Astrocyte (in vitro differentiated cells and primary cell): Measurements from ENCODE around the gene SIAH2. TPM values are rescaled to one million over a fixed set of nuclear protein-coding genes. Genes with fewer than 3 reads are reported as not detected.

Experiments
- DNase-seq: peaks from one replicate; pipeline ENCODE4 v3.0.0-alpha.2; 2010; ENCODE audit warnings: low read depth
- FAIRE-seq: peaks from 2 replicates; lab custom pipeline; 2011; peaks lifted over from hg19 to GRCh38; lab: Jason Lieb, UNC
- H2AFZ ChIP-seq: 2 replicates; pipeline ENCODE4 v1.6.0; 2012; ENCODE audit warnings: low read depth, low read length, inconsistent platforms
- H3K27ac ChIP-seq: 2 replicates; pipeline ENCODE4 v1.5.1; 2011; ENCODE audit warnings: low read depth, low read length, inconsistent platforms
- H3K27me3 ChIP-seq: 2 replicates; pipeline ENCODE4 v1.6.0; 2011; ENCODE audit warnings: low read length, inconsistent platforms; ENCODE audit not compliant: insufficient read depth
- H3K36me3 ChIP-seq: 2 replicates; pipeline ENCODE4 v1.5.1; 2011; ENCODE audit warnings: low read length, inconsistent platforms; ENCODE audit not compliant: insufficient read depth
- H3K4me1 ChIP-seq: 2 replicates; pipeline ENCODE4 v1.5.1; 2011; ENCODE audit warnings: low read length, inconsistent platforms; ENCODE audit not compliant: insufficient read depth
- H3K4me2 ChIP-seq: 2 replicates; pipeline ENCODE4 v1.6.0; 2012; ENCODE audit warnings: low read length, inconsistent platforms
- H3K4me3 ChIP-seq: 2 replicates; pipeline ENCODE4 v1.5.1; 2011; ENCODE audit warnings: low read depth, mild to moderate bottlenecking, low read length, inconsistent platforms; ENCODE audit not compliant: insufficient read depth
- H3K79me2 ChIP-seq: 2 replicates; pipeline ENCODE4 v1.6.0; 2012; ENCODE audit warnings: mild to moderate bottlenecking, low read length, inconsistent platforms; ENCODE audit not compliant: insufficient read depth
- H3K9ac ChIP-seq: 2 replicates; pipeline ENCODE4 v1.6.0; 2012; ENCODE audit warnings: mild to moderate bottlenecking, low read length, inconsistent platforms
- H3K9me3 ChIP-seq: 2 replicates; pipeline ENCODE4 v1.5.1; 2012; ENCODE audit warnings: low read depth, mild to moderate bottlenecking, low read length, inconsistent platforms; ENCODE audit not compliant: insufficient read depth
- H4K20me1 ChIP-seq: 2 replicates; pipeline ENCODE4 v1.6.0; 2012; ENCODE audit warnings: low read length, inconsistent platforms; ENCODE audit not compliant: insufficient read depth
- H3K27ac Mint-ChIP-seq: one replicate; pipeline ENCODE4 v1.8.0; 2021; ENCODE audit warnings: mild to moderate bottlenecking, mixed read lengths; ENCODE audit not compliant: unreplicated experiment
- H3K27me3 Mint-ChIP-seq: one replicate; pipeline ENCODE4 v1.8.0; 2021; ENCODE audit warnings: low read depth, mixed read lengths; ENCODE audit not compliant: unreplicated experiment
- H3K36me3 Mint-ChIP-seq: one replicate; pipeline ENCODE4 v1.8.0; 2021; ENCODE audit warnings: low read depth, mixed read lengths; ENCODE audit not compliant: unreplicated experiment
- H3K4me1 Mint-ChIP-seq: one replicate; pipeline ENCODE4 v1.8.0; 2021; ENCODE audit warnings: low read depth, mixed read lengths; ENCODE audit not compliant: unreplicated experiment
- H3K4me3 Mint-ChIP-seq: one replicate; pipeline ENCODE4 v1.8.0; 2021; ENCODE audit warnings: mild to moderate bottlenecking, moderate library complexity, mixed read lengths; ENCODE audit not compliant: unreplicated experiment
- H3K9me3 Mint-ChIP-seq: one replicate; pipeline ENCODE4 v1.8.0; 2021; ENCODE audit warnings: mild to moderate bottlenecking, mixed read lengths; ENCODE audit not compliant: unreplicated experiment
- CTCF ChIP-seq: IDR thresholded peaks from 2 replicates; pipeline ENCODE4 v1.5.1; 2011; ENCODE audit warnings: low read depth, mild to moderate bottlenecking, inconsistent platforms, low read length, moderate library complexity; ENCODE audit not compliant: insufficient read depth
- EZH2 ChIP-seq: IDR thresholded peaks from 2 replicates; pipeline ENCODE4 v1.6.1; 2012; ENCODE audit warnings: mild to moderate bottlenecking, low read length, inconsistent platforms; ENCODE audit not compliant: insufficient read depth
- total RNA-seq: library from RNA; stranded (reverse); gene quantifications from 2 replicates; pipeline ENCODE4 v1.2.1, GENCODE V29; 2021

Gene SIAH2
- total RNA-seq, 1 donor from 2014 or later = 39.3 TPM

DNA sequence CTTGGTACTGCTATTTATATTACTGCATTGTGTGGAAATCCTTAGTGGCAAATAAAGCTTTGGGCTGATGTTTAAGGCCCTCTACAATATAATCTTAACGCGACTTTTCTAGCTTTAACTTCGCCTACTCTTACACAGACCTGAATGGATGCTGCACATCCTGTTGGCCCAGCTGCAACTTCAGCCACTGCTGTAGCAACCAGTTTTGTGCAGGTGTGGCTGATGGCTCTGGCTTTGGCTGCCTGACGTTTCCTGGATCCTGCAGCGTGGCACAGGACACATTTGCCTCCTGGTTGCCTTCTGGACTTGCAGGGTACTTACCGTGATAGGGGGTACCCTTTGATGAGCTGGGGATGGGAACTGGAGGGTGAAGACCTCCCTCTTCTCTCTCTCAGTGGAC is 39.0 kb downstream of the SIAH2 start:
- no peak for DNase-seq
- Histone ChIP-seq H3K9me3 (no peaks in the 10 kb centered on the region), H3K27ac (no peak overlapping the region), H3K4me1 (no peaks in the 10 kb centered on the region), H4K20me1 (no peaks in the 10 kb centered on the region), H3K36me3 (no peaks in the 10 kb centered on the region), H3K4me3 (no peak overlapping the region), H2AFZ (no peak overlapping the region), H3K4me2 (no peak overlapping the region), H3K9ac (no peak overlapping the region), H3K27me3 (peaks cover 2% of the 10 kb centered on the region), H3K79me2 (no peaks in the 10 kb centered on the region)
- TF ChIP-seq EZH2 = no peak
- Mint-ChIP-seq H3K4me3 (no peak overlapping the region), H3K27me3 (no peaks in the 10 kb centered on the region), H3K36me3 (no peaks in the 10 kb centered on the region), H3K27ac (no peak overlapping the region), H3K4me1 (no peaks in the 10 kb centered on the region), H3K9me3 (no peaks in the 10 kb centered on the region)
- no peak for FAIRE-seq

GRCh38 chr3:150722267-150722666 is 40.7 kb downstream of the SIAH2 start:
- Histone ChIP-seq H3K4me2 (no peak overlapping the region), H3K36me3 (no peaks in the 10 kb centered on the region), H4K20me1 (no peaks in the 10 kb centered on the region), H3K9me3 (no peaks in the 10 kb centered on the region), H2AFZ (no peak overlapping the region), H3K27ac (no peak overlapping the region), H3K79me2 (no peaks in the 10 kb centered on the region), H3K4me1 (no peaks in the 10 kb centered on the region), H3K9ac (no peak overlapping the region), H3K27me3 (peaks cover 2% of the 10 kb centered on the region), H3K4me3 (no peak overlapping the region)
- no peaks in the 10 kb centered on the region for H3K27me3 Mint-ChIP-seq
- H3K27ac Mint-ChIP-seq = no peak overlapping the region
- no peaks in the 10 kb centered on the region for H3K9me3 Mint-ChIP-seq
- no peaks in the 10 kb centered on the region for H3K4me1 Mint-ChIP-seq
- FAIRE-seq (no peak), DNase-seq (no peak)
- H3K36me3 Mint-ChIP-seq = no peaks in the 10 kb centered on the region
- TF ChIP-seq EZH2 (no peak), CTCF (no peak)
- no peak overlapping the region for H3K4me3 Mint-ChIP-seq

GRCh38 chr3:150721285-150722130 is 41.5 kb downstream of the SIAH2 start:
- Mint-ChIP-seq H3K27me3 (no peaks in the 10 kb centered on the region), H3K27ac (no peak overlapping the region), H3K36me3 (no peaks in the 10 kb centered on the region), H3K4me1 (no peaks in the 10 kb centered on the region), H3K4me3 (no peak overlapping the region), H3K9me3 (no peaks in the 10 kb centered on the region)
- H4K20me1 ChIP-seq = no peaks in the 10 kb centered on the region
- no peaks in the 10 kb centered on the region for H3K4me1 ChIP-seq
- H3K27ac ChIP-seq = no peak overlapping the region
- H3K4me2 ChIP-seq = no peak overlapping the region
- H3K27me3 ChIP-seq = peaks cover 2% of the 10 kb centered on the region
- FAIRE-seq (no peak), DNase-seq (no peak)
- H2AFZ ChIP-seq = no peak overlapping the region
- TF ChIP-seq CTCF (peak; percentile 87), EZH2 (no peak)
- no peaks in the 10 kb centered on the region for H3K36me3 ChIP-seq
- H3K9me3 ChIP-seq = no peaks in the 10 kb centered on the region
- H3K79me2 ChIP-seq = no peaks in the 10 kb centered on the region
- H3K4me3 ChIP-seq = no peak overlapping the region
- H3K9ac ChIP-seq = no peak overlapping the region
